AG08396 (cell line): ENCODE measurements around the gene PTPRN2.
"Not testable (repeated sequence)": the region's sequence is repeated elsewhere in the genome, so short reads cannot be mapped to it uniquely, and the experiment has no call there.

ENCODE experiments used
- DNase-seq: peaks from one replicate; pipeline ENCODE4 v3.0.0; 2012; ENCODE audit warnings: low spot score, mixed read lengths

The PTPRN2 gene

DNA sequence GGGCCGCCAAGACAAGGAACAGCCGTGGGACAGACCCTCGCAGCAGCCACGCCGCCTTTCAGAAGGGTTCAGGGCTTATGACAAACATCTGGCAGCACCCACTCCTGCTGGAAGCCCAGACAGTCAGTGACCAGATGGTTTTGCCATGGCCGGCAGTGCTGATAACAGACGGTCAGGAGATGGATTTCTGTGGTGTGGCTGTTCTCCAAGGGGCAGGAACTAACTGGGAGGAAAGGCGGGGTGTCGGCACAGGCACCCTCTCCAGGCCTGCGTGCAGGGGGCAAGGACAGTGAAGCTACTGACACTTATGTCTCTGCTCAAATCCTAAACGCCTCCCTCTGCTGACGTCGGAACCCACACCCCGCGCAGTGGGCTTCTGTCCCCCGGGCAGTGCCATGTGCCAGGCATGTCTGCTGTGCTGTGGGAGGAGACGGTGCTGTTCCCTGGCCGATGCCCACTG lies 834.8 kb downstream of the PTPRN2 start:
- DNase-seq = no peak

DNA sequence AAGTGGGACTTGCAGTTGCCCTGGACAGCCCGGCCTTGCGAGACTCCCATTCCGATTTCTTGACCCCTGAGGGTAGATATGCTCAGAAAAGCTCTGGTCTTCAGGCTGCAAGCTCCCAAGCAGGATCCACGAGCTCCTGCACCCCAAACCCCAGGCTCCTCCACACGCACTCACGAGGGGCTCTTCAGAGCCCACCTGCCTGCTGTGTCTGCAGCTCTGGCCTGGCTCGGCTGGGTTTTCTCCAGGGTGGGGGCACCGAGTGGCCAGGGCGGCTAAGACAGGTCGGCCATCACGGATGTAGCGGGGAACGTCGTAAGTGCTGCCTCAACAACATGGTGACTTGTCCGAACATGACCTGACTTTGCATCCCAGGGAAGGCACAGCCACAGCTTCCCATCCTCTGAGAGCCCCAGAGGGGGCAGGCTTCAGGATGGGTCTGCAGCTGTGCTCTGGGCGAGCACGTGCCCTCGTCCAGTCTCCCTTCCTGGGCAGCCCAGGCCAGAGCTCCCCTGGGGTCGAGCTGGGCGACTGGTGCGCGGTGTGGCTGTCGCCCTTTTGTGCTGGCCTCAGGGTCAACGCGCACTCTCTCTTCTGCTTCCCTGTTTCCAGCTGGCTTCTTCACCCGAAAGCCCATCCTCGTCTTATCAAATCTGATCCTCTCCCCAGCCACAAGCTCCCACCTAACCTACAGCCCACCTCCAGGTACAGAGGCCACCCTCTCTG lies 835.5 kb downstream of the PTPRN2 start:
- DNase-seq = no peak

DNA sequence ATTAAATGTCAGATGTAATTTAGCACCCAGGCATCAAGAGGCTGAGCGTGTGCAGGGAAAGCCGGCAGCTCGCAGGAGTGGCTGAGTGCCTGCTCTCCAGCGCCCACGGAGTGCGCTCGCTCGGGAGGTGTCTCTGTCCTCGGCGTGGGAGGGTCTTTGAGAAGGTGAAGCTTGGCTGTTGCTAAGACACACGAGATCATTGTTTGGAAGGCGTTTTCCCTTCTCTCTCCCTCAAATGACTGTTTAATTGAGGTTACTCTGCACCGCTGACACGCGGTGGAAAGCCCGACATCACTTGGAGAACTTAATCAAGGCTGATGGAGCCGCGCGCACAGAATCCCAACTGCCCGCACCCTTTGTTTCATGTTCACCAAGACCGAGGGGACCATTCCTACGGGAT lies 836.2 kb downstream of the PTPRN2 start:
- DNase-seq = no peak

DNA sequence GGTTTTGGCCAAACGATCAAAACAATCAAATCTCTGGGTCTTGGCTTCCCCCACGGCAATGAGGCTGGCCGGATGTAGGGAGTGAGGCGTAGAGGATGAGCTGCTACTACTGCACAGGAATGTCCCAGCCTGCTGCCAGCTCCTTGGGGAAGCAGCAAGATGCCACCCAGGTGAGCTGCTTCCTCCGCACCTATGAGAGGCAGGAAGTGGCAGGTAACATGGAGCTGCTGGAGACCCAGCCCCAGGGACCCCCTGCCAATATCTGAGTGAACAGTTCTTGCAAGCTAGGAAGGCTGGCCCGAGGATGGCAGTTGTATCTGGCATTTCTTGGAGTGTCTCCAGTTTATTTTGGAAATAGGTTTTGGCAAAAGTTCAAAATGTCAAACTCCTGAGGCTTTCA lies 837.3 kb downstream of the PTPRN2 start:
- DNase-seq = no peak

DNA sequence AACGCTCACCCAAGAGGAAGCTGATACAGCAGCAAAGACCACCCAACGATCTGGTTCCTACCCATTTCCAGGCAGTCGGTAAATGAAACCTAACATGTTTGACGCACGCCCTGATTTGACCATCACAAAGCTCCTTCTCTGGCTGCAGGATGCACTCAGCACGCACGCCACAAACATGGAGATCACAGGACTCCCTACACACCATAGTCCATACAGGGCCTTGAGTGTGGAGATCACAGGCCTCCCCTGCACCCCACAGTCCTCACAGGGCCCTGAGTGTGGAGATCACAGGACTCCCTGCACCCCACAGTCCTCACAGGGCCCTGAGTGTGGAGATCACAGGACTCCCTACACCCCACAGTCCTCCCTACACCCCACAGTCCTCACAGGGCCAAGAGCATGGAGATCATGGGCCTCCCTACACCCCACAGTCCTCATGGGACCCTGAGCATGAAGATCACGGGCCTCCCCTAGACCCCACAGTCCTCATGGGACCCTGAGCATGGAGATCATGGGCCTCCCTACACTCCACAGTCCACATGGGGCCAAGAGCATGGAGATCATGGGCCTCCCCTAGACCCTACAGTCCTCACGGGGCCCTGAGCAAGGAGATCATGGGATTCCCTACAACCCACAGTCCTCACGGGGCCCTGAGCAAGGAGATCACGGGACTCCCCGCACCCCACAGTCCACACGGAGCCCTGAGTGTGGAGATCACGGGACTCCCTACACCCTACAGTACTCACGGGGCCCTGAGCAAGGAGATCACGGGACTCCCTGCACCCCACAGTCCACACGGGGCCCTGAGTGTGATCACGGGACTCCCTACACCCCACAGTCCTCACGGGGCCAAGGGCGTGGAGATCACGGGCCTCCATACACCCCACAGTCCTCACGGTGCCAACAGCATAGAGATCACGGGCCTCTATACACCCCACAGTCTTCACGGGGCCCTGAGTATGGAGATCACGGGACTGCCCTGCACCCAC lies 841.6 kb downstream of the PTPRN2 start:
- DNase-seq = no peak

DNA sequence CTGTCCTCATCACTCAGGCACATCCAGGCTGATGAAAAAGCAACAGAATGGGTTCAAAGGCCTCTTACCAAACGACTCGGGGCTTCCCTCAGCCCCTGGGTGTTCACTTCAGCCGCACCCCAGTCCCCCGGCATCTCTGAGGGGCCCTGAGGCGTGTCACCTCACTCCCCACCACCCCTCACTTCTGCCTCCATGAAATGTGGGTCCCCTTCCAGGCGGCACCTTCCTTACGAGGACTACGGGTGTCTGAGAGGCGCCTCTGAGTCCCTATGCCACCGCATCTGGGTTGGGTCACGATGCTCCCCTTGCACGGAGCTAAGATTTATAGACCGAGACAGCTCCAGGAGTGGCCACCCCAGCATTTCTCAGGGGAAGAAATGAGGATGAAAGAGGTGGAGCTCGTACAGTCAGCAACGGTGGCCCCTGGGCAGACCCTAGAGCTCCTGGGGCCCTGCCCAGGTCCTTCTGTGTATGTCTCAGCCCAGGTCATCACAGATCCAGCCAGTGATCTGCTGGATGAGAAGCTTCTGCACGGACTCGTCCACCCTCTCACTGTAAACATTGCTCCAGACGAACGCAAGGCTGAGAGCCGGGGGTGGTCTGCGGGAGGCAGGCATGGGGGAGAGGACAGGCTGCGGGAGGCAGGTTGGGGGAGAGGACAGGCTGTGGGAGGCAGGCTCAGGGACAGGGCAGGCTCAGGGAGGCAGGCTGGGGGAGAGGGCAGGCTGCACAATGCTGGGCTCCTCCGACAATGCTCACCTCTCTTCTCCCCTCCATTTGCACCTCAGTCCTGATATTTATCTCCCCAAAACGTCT lies 842.6 kb downstream of the PTPRN2 start:
- DNase-seq = no peak

DNA sequence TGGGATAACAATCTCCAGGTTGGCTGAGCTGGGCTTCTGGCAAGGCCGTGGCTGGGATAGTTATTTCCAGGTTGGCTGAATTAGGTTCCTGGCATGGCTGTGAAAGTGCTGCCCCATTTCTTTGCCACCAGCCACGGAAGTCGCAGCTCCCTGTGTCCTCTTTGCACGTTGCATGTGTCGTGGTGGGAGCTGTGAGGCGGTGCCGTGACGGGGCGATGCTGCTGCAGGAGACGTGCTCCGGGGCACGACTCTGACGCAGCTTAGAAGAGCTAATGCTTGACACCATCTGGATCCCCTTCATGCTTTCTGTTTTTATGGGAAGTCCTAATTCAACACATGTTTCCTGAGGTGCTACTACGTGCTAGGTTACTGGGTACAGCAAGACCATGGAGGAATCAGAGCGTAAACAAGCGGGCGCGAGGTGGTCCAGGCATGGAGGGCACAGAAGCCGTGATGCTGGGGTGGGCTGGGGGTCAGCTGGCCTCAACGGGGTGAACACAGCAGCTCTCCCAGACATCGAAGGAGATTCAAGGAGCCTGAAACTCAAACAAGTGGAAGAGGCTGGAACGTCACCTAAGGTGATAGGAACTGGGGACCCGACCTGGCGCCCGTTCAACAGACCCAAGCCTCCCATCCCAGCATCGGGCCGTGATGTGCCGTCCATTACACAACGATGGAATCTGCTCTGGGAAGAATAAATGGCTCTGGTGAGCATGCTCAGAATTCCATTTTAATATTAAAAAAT lies 843.7 kb downstream of the PTPRN2 start:
- no peak for DNase-seq

DNA sequence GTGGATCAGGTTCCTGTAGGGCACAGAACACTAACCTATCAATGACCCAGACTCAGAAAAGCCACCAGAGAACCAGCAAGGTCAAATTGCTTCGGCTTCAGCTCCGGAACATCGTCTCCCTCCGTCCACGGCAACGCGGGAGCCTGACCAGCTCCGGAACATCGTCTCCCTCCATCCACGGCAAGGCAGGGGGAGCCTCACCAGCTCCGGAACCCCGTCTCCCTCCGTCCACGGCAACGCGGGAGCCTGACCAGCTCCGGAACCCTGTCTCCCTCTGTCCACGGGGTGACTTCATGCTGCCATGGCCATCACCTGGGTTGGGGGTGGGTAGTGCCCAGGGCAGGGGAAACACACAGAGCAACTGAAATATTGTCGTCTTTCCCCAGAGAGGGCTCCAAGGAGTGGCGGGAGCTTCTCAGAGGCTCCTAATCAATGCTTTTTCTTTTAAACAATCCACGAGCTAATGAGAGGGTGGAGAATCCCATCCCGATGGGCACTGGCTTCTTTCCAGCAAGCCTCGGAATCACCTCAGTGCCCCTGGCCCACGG lies 847.3 kb downstream of the PTPRN2 start:
- DNase-seq = no peak

DNA sequence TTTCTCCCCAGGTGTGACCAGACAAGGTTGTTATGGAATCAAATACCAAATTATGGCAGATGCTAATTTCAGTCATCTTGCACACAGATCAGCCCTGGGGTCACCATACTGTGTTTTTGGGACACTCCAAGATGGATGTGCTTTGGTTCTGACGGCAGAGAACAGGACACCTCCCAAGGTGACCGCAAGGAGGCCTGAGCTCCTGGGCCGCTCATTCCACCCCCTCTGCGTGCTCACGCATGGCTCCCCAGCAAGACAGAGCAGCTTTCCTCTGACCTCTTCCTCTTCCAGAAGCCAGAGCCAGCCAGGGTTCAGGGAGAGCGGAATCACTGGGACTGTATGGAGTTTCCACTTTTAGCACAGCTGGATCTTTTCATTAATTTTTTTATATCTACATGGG lies 848.0 kb downstream of the PTPRN2 start:
- no peak for DNase-seq

DNA sequence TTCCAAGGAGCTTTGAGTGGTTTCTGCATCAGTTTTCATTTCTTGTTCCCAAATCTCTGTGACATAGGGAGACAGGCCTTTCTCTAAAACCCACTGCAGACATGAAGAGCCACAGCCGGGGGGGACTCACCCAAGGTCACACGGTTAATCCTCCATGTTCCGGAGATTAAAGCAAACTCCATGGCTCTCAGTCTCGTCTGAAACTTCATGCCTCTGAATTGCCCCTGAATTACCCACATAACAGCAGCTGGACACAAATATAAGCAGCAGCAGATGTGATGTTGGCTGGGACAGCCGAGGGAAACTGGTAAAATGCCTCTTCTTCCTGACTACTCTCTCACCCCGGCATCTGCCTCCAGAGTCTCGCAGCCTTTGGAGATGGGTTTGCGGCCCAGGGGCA lies 848.6 kb downstream of the PTPRN2 start:
- DNase-seq = no peak

DNA sequence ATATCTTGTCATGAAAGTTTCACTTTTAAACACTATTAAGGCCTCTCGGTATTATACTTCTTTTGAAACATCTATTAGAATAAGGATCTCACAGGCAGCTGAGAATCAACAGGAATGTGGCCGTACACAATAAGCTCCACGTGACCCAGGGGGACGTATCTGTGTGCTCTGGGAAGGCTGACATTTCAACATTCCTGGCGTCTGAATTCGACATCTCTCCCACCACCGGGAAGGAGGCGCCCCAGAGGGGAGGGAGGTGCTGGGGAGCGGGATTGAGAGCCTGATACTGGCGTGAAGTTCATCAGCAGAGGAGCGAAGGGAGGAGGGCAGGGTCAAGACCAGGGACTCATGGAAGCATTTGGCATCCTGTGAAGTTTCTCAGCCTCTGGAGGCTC lies 849.6 kb downstream of the PTPRN2 start:
- no peak for DNase-seq

DNA sequence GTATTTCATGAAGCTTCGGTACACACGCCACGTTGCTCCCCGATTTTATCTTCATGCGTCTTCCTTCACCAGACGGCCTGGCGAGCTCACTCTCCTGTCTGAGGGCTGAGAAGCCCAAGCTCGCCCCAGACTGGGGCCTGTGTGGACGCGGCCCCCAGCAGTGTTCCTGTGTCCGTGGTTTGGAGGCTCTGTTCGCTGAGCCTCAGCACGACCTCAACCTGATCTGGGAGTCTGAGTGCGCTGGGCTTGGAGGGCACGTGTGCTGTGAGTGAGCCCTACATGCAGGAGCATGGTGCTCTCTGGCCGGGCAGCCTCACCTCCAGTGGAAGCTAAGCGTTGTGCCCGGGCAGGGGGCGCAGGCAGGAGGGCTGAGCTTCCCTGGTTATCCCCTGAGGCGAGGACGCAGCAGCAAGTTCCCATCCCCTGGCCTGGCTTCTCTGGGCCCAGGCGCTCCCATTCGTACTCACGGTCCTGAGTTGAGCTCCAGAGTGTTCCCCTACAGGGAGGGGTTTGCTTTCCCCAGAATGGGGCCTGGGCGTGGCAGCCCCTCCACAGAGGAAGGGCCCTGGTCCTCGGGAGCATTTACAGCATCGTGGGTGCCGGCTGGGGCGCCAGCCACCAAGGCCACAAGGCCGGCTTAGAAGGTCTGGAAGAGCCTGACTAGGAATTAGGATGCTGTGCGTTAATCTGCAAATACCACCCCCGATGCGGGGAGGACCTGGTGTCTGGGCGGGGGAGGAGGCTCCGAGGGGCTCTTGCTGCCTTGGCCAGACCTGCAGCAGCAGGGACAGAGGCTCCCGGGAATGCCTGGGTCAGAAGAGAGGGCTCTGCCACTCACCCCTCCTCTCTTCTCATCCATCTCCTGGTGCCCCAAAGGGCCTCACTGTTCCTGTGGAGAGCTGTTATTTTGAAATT lies 850.2 kb downstream of the PTPRN2 start:
- no peak for DNase-seq

DNA sequence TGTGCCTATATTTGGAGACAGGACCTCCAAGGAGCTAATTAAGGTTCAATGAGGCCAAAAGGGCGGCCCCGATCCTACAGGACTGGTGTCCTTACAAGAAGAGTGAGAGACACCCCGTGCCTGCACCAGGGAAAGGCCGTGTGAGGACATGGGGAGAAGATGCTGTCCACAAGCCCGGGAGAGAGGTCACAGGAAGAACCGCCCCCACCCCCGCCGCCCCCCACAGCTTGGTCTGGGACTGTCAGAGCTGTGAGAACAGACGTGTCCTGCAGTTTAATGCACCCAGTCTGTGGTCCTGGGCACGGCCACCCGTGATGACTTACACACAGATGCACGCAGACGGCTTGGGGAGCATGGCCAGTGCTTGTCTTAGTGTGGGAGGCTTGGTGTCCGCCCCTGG lies 851.3 kb downstream of the PTPRN2 start:
- no peak for DNase-seq

DNA sequence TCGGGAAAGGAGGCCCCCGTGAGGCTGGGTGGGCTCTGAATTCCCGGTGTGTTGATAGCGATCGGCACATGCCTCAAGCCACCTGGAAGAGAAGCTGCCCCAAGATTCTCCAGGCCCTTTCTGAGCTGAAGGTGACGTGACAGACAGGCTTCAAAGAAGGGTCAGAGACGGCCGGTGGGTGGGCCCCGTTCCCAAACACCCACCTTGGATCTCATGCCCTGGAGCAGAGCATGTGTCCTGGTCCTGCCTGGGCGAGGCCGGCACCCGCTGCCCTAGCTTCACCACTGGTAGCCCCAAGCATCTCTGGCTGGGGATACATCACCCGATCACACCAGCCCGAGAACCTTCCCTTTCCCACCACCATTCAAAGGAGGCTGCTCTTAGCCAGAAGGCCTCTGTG lies 851.8 kb downstream of the PTPRN2 start:
- DNase-seq = no peak

DNA sequence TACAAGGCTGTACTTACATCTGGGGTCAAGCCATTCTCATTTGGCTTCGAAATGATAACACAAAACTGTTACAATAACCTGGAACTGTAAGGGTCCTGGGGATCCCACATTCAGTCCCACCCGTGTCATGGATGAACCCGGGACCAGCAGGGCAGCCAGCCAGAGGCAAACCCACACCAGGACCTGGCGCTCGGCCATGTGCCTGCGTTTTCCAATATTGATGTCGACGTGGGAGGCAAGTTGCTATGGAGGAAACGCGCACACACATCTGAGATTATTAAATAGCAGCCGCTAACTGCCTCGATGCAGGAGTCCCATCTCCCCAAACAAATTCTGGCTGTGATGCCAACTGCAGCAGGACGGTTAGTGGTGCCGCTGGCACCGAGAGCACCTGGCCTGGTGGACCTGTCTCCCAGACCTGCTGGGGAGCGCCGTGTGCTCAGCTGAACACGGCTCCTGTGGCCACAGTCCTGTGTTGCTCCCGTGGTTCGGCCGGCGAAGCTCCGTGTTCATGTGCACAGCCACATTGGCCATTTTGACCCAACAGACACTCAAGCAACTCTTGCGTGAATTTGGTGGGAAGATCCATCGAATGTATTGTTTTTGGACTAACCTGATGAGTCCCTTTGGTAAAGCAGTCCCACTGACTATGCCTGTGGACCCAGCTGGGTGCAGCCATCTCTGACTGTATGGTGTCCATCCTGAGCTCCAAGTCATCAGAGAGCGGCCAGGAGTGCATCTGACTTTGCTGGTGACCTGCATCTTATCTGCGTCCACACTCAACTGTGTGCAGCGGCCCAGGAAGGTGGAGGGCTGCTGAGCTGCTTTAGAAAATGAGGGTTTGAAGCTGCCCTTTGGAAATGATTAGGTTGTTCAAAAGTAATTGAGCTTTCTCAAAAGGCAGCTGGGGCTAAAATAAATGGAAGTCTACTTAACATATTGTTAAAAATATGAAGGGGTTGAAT lies 852.7 kb downstream of the PTPRN2 start:
- DNase-seq = no peak

DNA sequence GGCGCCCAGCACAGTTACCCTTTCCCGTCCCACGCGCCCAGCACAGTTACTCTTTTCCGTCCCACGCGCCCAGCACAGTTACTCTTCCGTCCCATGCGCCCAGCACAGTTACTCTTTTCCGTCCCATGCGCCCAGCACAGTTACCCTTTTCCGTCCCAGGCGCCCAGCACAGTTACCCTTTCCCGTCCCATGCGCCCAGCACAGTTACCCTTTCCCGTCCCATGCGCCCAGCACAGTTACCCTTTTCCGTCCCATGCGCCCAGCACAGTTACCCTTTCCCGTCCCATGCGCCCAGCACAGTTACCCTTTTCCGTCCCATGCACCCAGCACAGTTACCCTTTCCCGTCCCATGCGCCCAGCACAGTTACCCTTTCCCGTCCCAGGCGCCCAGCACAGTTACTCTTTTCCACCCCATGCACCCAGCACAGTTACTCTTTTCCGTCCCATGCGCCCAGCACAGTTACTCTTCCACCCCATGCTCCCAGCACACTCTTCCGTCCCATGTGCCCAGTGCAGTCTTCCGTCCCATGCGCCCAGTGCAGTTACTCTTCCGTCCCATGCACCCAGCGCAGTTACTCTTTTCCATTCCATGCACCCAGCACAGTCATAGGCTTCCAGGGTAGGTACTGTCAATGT lies 853.7 kb downstream of the PTPRN2 start:
- DNase-seq = not testable (repeated sequence)

DNA sequence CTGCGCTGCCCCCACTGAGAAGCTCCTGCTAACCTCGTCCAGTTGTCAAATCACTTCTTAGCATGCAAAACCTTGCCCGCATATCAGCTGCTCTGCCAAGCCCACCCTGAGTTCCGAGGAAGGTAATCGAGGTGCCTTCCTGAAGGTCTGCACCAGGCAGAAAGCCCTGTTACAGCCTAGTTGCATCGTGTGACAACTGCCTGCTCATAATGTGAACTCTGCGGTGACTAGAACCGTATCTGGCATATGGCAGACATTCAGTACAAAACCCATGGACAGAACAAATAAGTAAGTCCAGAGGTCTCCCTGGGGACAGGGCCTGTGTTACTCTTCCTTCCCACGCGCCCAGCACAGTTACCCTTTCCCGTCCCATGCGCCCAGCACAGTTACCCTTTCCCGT lies 856.5 kb downstream of the PTPRN2 start:
- DNase-seq = no peak

DNA sequence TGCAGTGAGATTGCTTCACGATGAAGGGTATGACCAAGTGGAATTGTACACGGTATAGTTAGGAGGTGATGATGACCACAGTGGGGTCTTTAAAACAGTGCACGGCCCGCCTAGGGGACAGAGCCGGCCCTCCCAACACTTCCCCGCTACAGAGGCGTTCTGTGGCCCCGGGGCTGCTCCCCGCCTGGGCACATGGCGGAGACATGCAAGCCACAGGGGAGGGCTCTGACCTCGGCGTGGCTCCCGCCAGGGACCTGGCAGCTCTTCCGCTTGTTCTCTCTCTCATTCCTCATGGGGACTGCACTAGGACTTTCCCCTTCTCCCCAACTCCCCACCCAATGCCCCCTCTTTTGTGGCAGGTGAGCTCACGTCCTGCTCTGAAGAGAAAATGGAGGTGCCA lies 857.0 kb downstream of the PTPRN2 start:
- no peak for DNase-seq

DNA sequence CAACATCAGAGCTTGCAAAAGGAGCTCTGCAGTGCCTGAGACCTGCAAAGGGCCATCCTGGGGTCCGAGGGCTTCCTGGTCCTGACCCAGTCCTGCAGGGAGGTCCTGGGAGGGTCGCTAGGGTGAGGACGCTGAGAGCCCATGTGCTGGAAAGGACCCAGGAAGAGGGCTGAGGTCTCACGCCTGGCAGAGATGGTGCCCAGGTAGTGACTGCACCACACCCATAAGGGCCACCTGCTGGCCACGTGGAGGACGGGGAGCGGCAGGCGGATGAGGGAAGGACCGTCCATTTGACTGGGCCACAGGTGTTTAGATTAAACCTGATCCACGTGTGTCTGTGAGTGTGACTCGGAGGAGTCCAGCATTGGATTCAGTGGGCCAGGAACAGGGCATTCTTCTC lies 858.1 kb downstream of the PTPRN2 start:
- DNase-seq = no peak
